ENCODE results near the gene WIPF2. TPM values are rescaled to one million over a fixed set of nuclear protein-coding genes. Genes with fewer than 3 reads are reported as not detected.

WIPF2 gene
- total and polyA plus RNA-seq, 2 of the 8 experiments (the other 6 are each of a cell fraction or from before 2014, with no cell fraction given) = 6.9 to 25.3 TPM

DNA sequence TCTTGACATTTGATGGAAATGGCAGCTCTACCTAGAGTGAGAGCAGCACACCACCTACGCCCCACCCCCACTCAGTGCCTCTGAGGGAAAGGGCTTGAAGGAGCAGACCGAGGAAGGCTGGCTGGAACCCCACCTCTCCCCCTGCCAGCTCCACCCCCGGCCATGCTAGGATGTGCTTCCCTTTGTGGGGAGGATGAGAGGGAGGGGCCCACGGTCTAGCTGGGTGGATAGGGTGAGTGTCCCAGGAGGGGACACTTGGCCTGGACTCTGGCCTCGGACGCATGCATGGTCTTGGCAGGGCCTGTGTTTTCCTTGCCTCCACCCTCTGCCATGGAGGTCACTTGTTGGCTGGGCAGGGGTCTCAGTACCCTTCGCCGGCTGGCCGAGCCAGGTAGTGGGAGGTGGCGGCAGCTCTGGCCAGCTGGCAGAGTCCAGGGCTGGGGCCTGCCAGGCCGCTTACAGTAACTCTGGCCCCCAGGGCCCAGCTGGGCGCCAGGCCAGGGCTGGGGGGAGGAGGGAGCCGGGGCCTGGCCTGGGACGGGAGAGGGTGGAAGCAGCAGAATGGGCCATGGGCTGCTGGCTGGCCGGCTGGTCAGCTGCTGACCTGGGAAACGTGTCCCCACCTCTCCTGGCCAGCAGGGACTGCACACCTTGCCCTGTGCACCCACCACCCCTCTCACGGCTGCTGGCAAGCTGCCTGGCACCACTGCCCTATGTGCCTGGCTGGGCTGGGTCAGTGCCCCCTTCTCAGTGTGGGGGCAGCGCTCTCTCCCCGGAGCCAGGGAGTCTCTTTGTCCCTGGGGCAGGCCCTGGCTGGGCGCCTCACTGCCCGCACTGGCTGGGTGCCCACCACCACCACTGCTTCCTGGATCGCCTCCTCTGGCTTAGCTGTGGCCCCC is 112.9 kb downstream of the WIPF2 start (continued):
- TF ChIP-seq SP2 (IDR thresholded peaks at IDR 0.05; ENCODE audit: low read length) (no peak), CBX5 (IDR thresholded peaks at IDR 0.05; ENCODE audit: low read depth, low read length) (no peak), TAF7 (optimal IDR thresholded peaks at IDR 0.05; ENCODE audit: borderline replicate concordance, low read depth, low read length) (no peak), SAP30 (IDR thresholded peaks at IDR 0.05; ENCODE audit: insufficient read depth, insufficient replicate concordance, low read length) (no peak), POLR2A (IDR thresholded peaks at IDR 0.05; ENCODE audit: control extremely low read depth in 1 of 2, low read depth in 2 of 2, low read length in 2 of 2) (no peak), TCF12 (IDR thresholded peaks at IDR 0.05; ENCODE audit: low read depth, low read length) (no peak), RXRA (IDR thresholded peaks at IDR 0.05; ENCODE audit: insufficient read depth, low read depth, low read length) (no peak)

Small RNA genes within 50 kb of the gene (microRNA-seq; reads per million reads assigned to microRNA genes)
- gene MIR6867 (ENCODE audit: borderline microRNAs expressed in 2 of 2, borderline number of aligned reads in 2 of 2, borderline replicate concordance in 1 of 2) = 0 to 0.20 reads per million in 2 experiments

Small RNA genes within 50 kb of the gene (small RNA-seq; reads per million reads assigned to genes)
- gene MIR6867 (ENCODE audit: insufficient read depth) = not detected

Other genes starting within 250 kb of the WIPF2 start
- 198 TPM in 2 replicates for gene PSMD3, start 238.5 kb upstream of the WIPF2 start, total RNA-seq (2021; fragmentation: NEBNext Ultra II Directional; extraction: Animal tissue kit (Norgen Biotek cat#: 25700))
- 151 and 182 TPM in 2 replicates for gene PSMD3, start 238.5 kb upstream of the WIPF2 start, polyA plus RNA-seq (2011; rRNA removed)
- not detected in 2 replicates for gene CSF3, start 203.9 kb upstream of the WIPF2 start, total RNA-seq (2021; fragmentation: NEBNext Ultra II Directional; extraction: Animal tissue kit (Norgen Biotek cat#: 25700))
- gene CSF3, start 203.9 kb upstream of the WIPF2 start, polyA plus RNA-seq (2011; rRNA removed) = 0.03 TPM in 1 of 2 replicates, not detected in the other
- 81.7 and 90.6 TPM in 2 replicates for gene MED24, start 164.9 kb upstream of the WIPF2 start, total RNA-seq (2021; fragmentation: NEBNext Ultra II Directional; extraction: Animal tissue kit (Norgen Biotek cat#: 25700))
- 92.7 and 120 TPM in 2 replicates for gene MED24, start 164.9 kb upstream of the WIPF2 start, polyA plus RNA-seq (2011; rRNA removed)
- 10.2 and 11.8 TPM in 2 replicates for gene THRA, start 156.3 kb upstream of the WIPF2 start, total RNA-seq (2021; fragmentation: NEBNext Ultra II Directional; extraction: Animal tissue kit (Norgen Biotek cat#: 25700))
- 6.4 and 8.2 TPM in 2 replicates for gene THRA, start 156.3 kb upstream of the WIPF2 start, polyA plus RNA-seq (2011; rRNA removed)
- 4.3 and 4.6 TPM in 2 replicates for gene NR1D1, start 118.7 kb upstream of the WIPF2 start, total RNA-seq (2021; fragmentation: NEBNext Ultra II Directional; extraction: Animal tissue kit (Norgen Biotek cat#: 25700))
- 1.5 and 3.4 TPM in 2 replicates for gene NR1D1, start 118.7 kb upstream of the WIPF2 start, polyA plus RNA-seq (2011; rRNA removed)
- 66.5 and 69.2 TPM in 2 replicates for gene MSL1, start 97.3 kb upstream of the WIPF2 start, total RNA-seq (2021; fragmentation: NEBNext Ultra II Directional; extraction: Animal tissue kit (Norgen Biotek cat#: 25700))
- gene MSL1, start 97.3 kb upstream of the WIPF2 start, polyA plus RNA-seq (2011; rRNA removed) = 18.2 and 24.1 TPM in 2 replicates
- 114 and 116 TPM in 2 replicates for gene CASC3, start 78.8 kb upstream of the WIPF2 start, total RNA-seq (2021; fragmentation: NEBNext Ultra II Directional; extraction: Animal tissue kit (Norgen Biotek cat#: 25700))
- 80.2 and 85.7 TPM in 2 replicates for gene CASC3, start 78.8 kb upstream of the WIPF2 start, polyA plus RNA-seq (2011; rRNA removed)
- 18.1 and 20.2 TPM in 2 replicates for gene RAPGEFL1, start 41.8 kb upstream of the WIPF2 start, total RNA-seq (2021; fragmentation: NEBNext Ultra II Directional; extraction: Animal tissue kit (Norgen Biotek cat#: 25700))
- gene RAPGEFL1, start 41.8 kb upstream of the WIPF2 start, polyA plus RNA-seq (2011; rRNA removed) = 20.0 and 25.0 TPM in 2 replicates
- 139 and 140 TPM in 2 replicates for gene CDC6, start 68.6 kb downstream of the WIPF2 start, total RNA-seq (2021; fragmentation: NEBNext Ultra II Directional; extraction: Animal tissue kit (Norgen Biotek cat#: 25700))
- 38.0 and 50.5 TPM in 2 replicates for gene CDC6, start 68.6 kb downstream of the WIPF2 start, polyA plus RNA-seq (2011; rRNA removed)
- gene RARA, start 89.9 kb downstream of the WIPF2 start, total RNA-seq (2021; fragmentation: NEBNext Ultra II Directional; extraction: Animal tissue kit (Norgen Biotek cat#: 25700)) = 13.4 and 16.5 TPM in 2 replicates
- 4.4 and 7.8 TPM in 2 replicates for gene RARA, start 89.9 kb downstream of the WIPF2 start, polyA plus RNA-seq (2011; rRNA removed)
- gene GJD3, start 145.4 kb downstream of the WIPF2 start, total RNA-seq (2021; fragmentation: NEBNext Ultra II Directional; extraction: Animal tissue kit (Norgen Biotek cat#: 25700)) = 1.4 and 1.9 TPM in 2 replicates
- gene GJD3, start 145.4 kb downstream of the WIPF2 start, polyA plus RNA-seq (2011; rRNA removed) = 0.53 and 0.58 TPM in 2 replicates
- 276 and 291 TPM in 2 replicates for gene TOP2A, start 198.6 kb downstream of the WIPF2 start, total RNA-seq (2021; fragmentation: NEBNext Ultra II Directional; extraction: Animal tissue kit (Norgen Biotek cat#: 25700))
- 40.6 and 83.1 TPM in 2 replicates for gene TOP2A, start 198.6 kb downstream of the WIPF2 start, polyA plus RNA-seq (2011; rRNA removed)
- 105 and 109 TPM in 2 replicates for gene IGFBP4, start 224.1 kb downstream of the WIPF2 start, total RNA-seq (2021; fragmentation: NEBNext Ultra II Directional; extraction: Animal tissue kit (Norgen Biotek cat#: 25700))
- gene IGFBP4, start 224.1 kb downstream of the WIPF2 start, polyA plus RNA-seq (2011; rRNA removed) = 79.9 and 85.5 TPM in 2 replicates